Fibroblast of lung (primary cell): ENCODE results near the gene TTC3. TPM values are rescaled to one million over a fixed set of nuclear protein-coding genes. Genes with fewer than 3 reads are reported as not detected.

Experiments
- DNase-seq, 2 donors: peaks; one replicate each; pipeline versions ENCODE4 v3.0.0 to v3.0.0-alpha.2; 2010; ENCODE audit warnings: low read depth in 2 of 2
- H2AFZ ChIP-seq: 2 replicates; pipeline ENCODE4 v1.5.1; 2012; ENCODE audit warnings: low read length, control low read depth, inconsistent platforms
- H3K27ac ChIP-seq: 2 replicates; pipeline ENCODE4 v1.5.1; 2011; ENCODE audit warnings: low read length, control low read depth; ENCODE audit not compliant: insufficient read depth
- H3K27me3 ChIP-seq: 2 replicates; pipeline ENCODE4 v1.5.1; 2011; ENCODE audit warnings: mild to moderate bottlenecking, low read length; ENCODE audit not compliant: control insufficient read depth, insufficient read depth
- H3K36me3 ChIP-seq: 2 replicates; pipeline ENCODE4 v1.5.1; 2011; ENCODE audit warnings: low read length; ENCODE audit not compliant: control insufficient read depth, insufficient read depth
- H3K4me1 ChIP-seq: 2 replicates; pipeline ENCODE4 v1.5.1; 2011; ENCODE audit warnings: low read length; ENCODE audit not compliant: control insufficient read depth, insufficient read depth; ENCODE audit errors: extremely low read depth
- H3K4me2 ChIP-seq: 2 replicates; pipeline ENCODE4 v1.5.1; 2011; ENCODE audit warnings: low read length, control low read depth; ENCODE audit not compliant: insufficient read depth; ENCODE audit errors: extremely low read depth
- H3K4me3 ChIP-seq, 4 experiments: fragments of 200-600 bp in 1 of 4; sonication (generic) in 1 of 4; replicated peaks in 1 of 4; 2 replicates each; pipeline ENCODE4 v1.5.1; 2011 to 2016; ENCODE audit warnings: low read length in 4 of 4, low read depth in 3 of 4, mild to moderate bottlenecking in 3 of 4, control low read depth in 2 of 4, inconsistent platforms in 1 of 4, mixed read lengths in 1 of 4; ENCODE audit not compliant: insufficient read depth in 1 of 4; ENCODE audit errors: control extremely low read depth in 1 of 4
- H3K79me2 ChIP-seq: 2 replicates; pipeline ENCODE4 v1.5.1; 2012; ENCODE audit warnings: mild to moderate bottlenecking, low read length, inconsistent platforms; ENCODE audit not compliant: control insufficient read depth, insufficient read depth
- H3K9ac ChIP-seq: 2 replicates; pipeline ENCODE4 v1.5.1; 2011; ENCODE audit warnings: mild to moderate bottlenecking, low read length, control low read depth; ENCODE audit not compliant: insufficient read depth
- H3K9me3 ChIP-seq: 2 replicates; pipeline ENCODE4 v1.5.1; 2012; ENCODE audit warnings: low read depth, low read length; ENCODE audit not compliant: control insufficient read depth, insufficient read depth
- H4K20me1 ChIP-seq: 2 replicates; pipeline ENCODE4 v1.5.1; 2011; ENCODE audit warnings: low read length; ENCODE audit not compliant: control insufficient read depth, insufficient read depth; ENCODE audit errors: extremely low read depth
- CTCF ChIP-seq, 2 donors: IDR thresholded peaks in 1 of 2; conservative IDR thresholded peaks in 1 of 2; 1 replicate in 1 of 2; 2 replicates in 1 of 2; pipeline ENCODE4 v1.5.1; 2011 to 2012; ENCODE audit warnings: low read length in 2 of 2, control low read depth in 1 of 2, inconsistent platforms in 1 of 2, low read depth in 1 of 2, mild to moderate bottlenecking in 1 of 2
- EZH2 ChIP-seq: IDR thresholded peaks from 2 replicates; pipeline ENCODE4 v1.5.1; 2012; ENCODE audit warnings: low read length, control low read depth, mild to moderate bottlenecking; ENCODE audit errors: missing control alignments
- polyA plus RNA-seq, 2 donors: library from polyadenylated mRNA; depleted of rRNA in 1 of 2; stranded (reverse) in 1 of 2; unstranded in 1 of 2; fragments of >200 nt; gene quantifications; 2 replicates each; pipeline ENCODE4 v1.2.1, GENCODE V29; 2011 to 2012; ENCODE audit warnings: missing spikeins in 1 of 2
- total RNA-seq: library from RNA; depleted of rRNA; stranded (reverse); fragments of >200 nt; gene quantifications from 2 replicates; pipeline ENCODE4 v1.2.1, GENCODE V29; 2014

TTC3 gene
- total and polyA plus RNA-seq, 2 donors (not counting 1 experiment from before 2014, with no cell fraction given), result 121 to 224 TPM

GRCh38 chr21:37184784-37185593, 111.9 kb downstream of the TTC3 start:
- Histone ChIP-seq H3K4me2 (no peak overlapping the region), H3K36me3 (peaks cover 6% of the 10 kb centered on the region), H3K79me2 (no peaks in the 10 kb centered on the region), H4K20me1 (no peaks in the 10 kb centered on the region), H3K27me3 (no peaks in the 10 kb centered on the region), H3K4me3 (no peak overlapping the region), H2AFZ (no peak overlapping the region), H3K27ac (no peak overlapping the region), H3K4me1 (no peaks in the 10 kb centered on the region), H3K9me3 (no peaks in the 10 kb centered on the region), H3K9ac (no peak overlapping the region)
- DNase-seq, result no peak
- TF ChIP-seq EZH2, result no peak
- TF ChIP-seq CTCF (conservative IDR thresholded peaks at IDR 0.05 in 1 of 2, IDR thresholded peaks at IDR 0.05 in 1 of 2; ENCODE audit: low read depth in 1 of 2, low read length in 2 of 2), result no peak

GRCh38 chr21:37186983-37187382, 113.9 kb downstream of the TTC3 start:
- no peak overlapping the region for H3K4me3 ChIP-seq
- no peaks in the 10 kb centered on the region for H3K79me2 ChIP-seq
- no peak overlapping the region for H3K27ac ChIP-seq
- DNase-seq, result no peak
- no peak for TF ChIP-seq CTCF (conservative IDR thresholded peaks at IDR 0.05 in 1 of 2, IDR thresholded peaks at IDR 0.05 in 1 of 2; ENCODE audit: low read depth in 1 of 2, low read length in 2 of 2)
- peaks cover 6% of the 10 kb centered on the region for H3K36me3 ChIP-seq
- H2AFZ ChIP-seq, result no peak overlapping the region
- H3K4me1 ChIP-seq, result no peaks in the 10 kb centered on the region
- H3K27me3 ChIP-seq, result no peaks in the 10 kb centered on the region
- H3K4me2 ChIP-seq, result no peak overlapping the region
- H3K9me3 ChIP-seq, result no peaks in the 10 kb centered on the region
- H4K20me1 ChIP-seq, result no peaks in the 10 kb centered on the region
- H3K9ac ChIP-seq, result no peak overlapping the region

- H3K36me3 ChIP-seq, result peaks cover 5% of the 10 kb centered on the region
- no peak overlapping the region for H3K4me3 ChIP-seq
- H3K9me3 ChIP-seq, result no peaks in the 10 kb centered on the region
- no peak overlapping the region for H3K4me2 ChIP-seq
- H3K79me2 ChIP-seq, result no peaks in the 10 kb centered on the region
- TF ChIP-seq EZH2 (no peak), CTCF (conservative IDR thresholded peaks at IDR 0.05 in 1 of 2, IDR thresholded peaks at IDR 0.05 in 1 of 2; ENCODE audit: low read depth in 1 of 2, low read length in 2 of 2) (no peak)
- H3K9ac ChIP-seq, result no peak overlapping the region
- no peak overlapping the region for H2AFZ ChIP-seq
- H4K20me1 ChIP-seq, result no peaks in the 10 kb centered on the region
- no peaks in the 10 kb centered on the region for H3K27me3 ChIP-seq
- no peaks in the 10 kb centered on the region for H3K4me1 ChIP-seq
- no peak for DNase-seq
- H3K27ac ChIP-seq, result no peak overlapping the region
Observed at GRCh38 chr21:37188825-37189224, 115.8 kb downstream of the TTC3 start.
